PC-9 (cell line): Measurements from ENCODE around the gene PCDH9.

Source experiments
- CTCF ChIP-seq: fragments of 200-600 bp; sonication (generic); conservative IDR thresholded peaks from 2 replicates; pipeline ENCODE4 v1.6.1; 2017; ENCODE audit warnings: mixed run types, antibody characterized with exemption, mild to moderate bottlenecking, moderate library complexity
- EZH2 ChIP-seq: fragments of 200-600 bp; sonication (generic); IDR thresholded peaks from 2 replicates; pipeline ENCODE4 v1.8.0; 2017; ENCODE audit warnings: antibody characterized with exemption, low read depth

DNA sequence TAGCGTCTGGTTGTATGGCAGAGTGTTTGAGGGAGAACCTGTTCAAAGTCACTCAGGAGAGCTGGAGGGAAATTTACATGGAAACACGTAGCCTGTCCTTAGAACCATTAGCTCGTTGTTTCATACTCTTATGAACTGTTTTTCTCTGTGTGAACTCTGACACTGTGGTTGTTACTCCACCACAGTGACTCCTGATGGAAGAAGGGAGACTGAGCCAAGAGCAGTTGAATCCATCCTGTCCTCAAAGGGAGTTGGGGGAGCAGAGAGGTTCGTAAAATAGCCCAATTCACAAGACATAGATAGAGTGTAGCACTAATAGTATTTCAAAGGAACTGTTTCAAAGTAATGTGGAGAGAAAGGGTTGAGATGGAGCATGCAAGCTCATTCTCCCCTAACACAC, 964.8 kb downstream of the PCDH9 start:
- no peak for TF ChIP-seq EZH2
- TF ChIP-seq CTCF = no peak
